Keratinocyte (primary cell): Measurements from ENCODE around the gene ABHD5.

Source experiments
- EZH2 ChIP-seq: IDR thresholded peaks from one replicate; pipeline ENCODE4 v1.6.1; 2012; ENCODE audit warnings: inconsistent platforms, mild to moderate bottlenecking, low read length, moderate library complexity
- TF ChIP-seq, protein P1 (sequence below), 3 experiments: IDR thresholded peaks in 1 of 3; conservative IDR thresholded peaks in 1 of 3; optimal IDR thresholded peaks in 1 of 3; 2 replicates in 2 of 3; 3 replicates in 1 of 3; pipeline versions ENCODE3 to v1.5.1; 2011; ENCODE audit warnings: low read length in 3 of 3, mild to moderate bottlenecking in 3 of 3, moderate library complexity in 2 of 3, control low read depth in 1 of 3, inconsistent platforms in 1 of 3; ENCODE audit not compliant: insufficient read depth in 2 of 3; ENCODE audit errors: extremely low read depth in 1 of 3

DNA sequence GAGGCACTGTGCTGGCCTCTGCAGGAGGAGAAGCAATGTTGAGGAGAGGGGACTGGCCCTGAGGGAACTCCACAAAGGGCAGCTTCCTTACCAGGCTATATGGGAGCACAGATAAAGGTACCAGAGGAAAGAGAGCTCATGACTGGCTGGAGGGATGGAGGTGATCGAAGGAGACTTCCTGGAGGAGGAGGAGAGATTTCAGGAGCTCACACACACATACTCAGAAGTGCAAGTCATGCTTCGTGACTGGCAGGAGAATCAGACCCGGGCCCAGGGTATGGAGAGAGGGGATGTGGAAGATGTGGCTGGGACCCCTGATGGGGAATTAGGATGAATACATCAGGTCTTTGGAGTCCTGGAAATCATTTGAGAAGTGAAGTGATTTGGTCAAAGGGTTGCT, 85.4 kb downstream of the ABHD5 start:
- TF ChIP-seq, protein P1, sequence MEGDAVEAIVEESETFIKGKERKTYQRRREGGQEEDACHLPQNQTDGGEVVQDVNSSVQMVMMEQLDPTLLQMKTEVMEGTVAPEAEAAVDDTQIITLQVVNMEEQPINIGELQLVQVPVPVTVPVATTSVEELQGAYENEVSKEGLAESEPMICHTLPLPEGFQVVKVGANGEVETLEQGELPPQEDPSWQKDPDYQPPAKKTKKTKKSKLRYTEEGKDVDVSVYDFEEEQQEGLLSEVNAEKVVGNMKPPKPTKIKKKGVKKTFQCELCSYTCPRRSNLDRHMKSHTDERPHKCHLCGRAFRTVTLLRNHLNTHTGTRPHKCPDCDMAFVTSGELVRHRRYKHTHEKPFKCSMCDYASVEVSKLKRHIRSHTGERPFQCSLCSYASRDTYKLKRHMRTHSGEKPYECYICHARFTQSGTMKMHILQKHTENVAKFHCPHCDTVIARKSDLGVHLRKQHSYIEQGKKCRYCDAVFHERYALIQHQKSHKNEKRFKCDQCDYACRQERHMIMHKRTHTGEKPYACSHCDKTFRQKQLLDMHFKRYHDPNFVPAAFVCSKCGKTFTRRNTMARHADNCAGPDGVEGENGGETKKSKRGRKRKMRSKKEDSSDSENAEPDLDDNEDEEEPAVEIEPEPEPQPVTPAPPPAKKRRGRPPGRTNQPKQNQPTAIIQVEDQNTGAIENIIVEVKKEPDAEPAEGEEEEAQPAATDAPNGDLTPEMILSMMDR (optimal IDR thresholded peaks at IDR 0.05 in 1 of 3, IDR thresholded peaks at IDR 0.05 in 1 of 3, conservative IDR thresholded peaks at IDR 0.05 in 1 of 3; ENCODE audit: extremely low read depth in 1 of 3, insufficient read depth in 2 of 3, low read length in 3 of 3), result no peak
- TF ChIP-seq EZH2, result no peak
